ENCODE measurements around the gene NGRN.
"Not testable (repeated sequence)": the region's sequence is repeated elsewhere in the genome, so short reads cannot be mapped to it uniquely, and the experiment has no call there.

The NGRN gene

GRCh38 chr15:90293040-90293810 is 27.8 kb downstream of the NGRN start:
- not testable (repeated sequence) for H3K27ac ChIP-seq (replicated peaks; ENCODE audit: low read length); H4K91ac ChIP-seq (ENCODE audit: low read depth, low read length, poor library complexity); H3K9me3 ChIP-seq (replicated peaks in 1 of 2; ENCODE audit: control insufficient read depth in 2 of 2, insufficient read depth in 1 of 2, low read depth in 1 of 2, low read length in 2 of 2); H3K4me1 ChIP-seq (ENCODE audit: control insufficient read depth in 2 of 2, insufficient read depth in 1 of 2, low read depth in 1 of 2, low read length in 2 of 2); H3K36me3 ChIP-seq (replicated peaks in 1 of 2; ENCODE audit: control insufficient read depth in 2 of 2, insufficient read depth in 2 of 2, low read length in 2 of 2); H2BK15ac ChIP-seq (ENCODE audit: low read length); H2BK12ac ChIP-seq (ENCODE audit: low read length); H3K4me3 ChIP-seq (ENCODE audit: low read length in 2 of 2); H3K27me3 ChIP-seq (ENCODE audit: control insufficient read depth in 3 of 3, insufficient read depth in 3 of 3, low read depth in 1 of 3, low read length in 3 of 3); H3K4me2 ChIP-seq (ENCODE audit: insufficient read depth, low read length, poor library complexity, severe bottlenecking); H3K79me1 ChIP-seq (ENCODE audit: low read depth, low read length); H3K4ac ChIP-seq (ENCODE audit: low read length); H2BK120ac ChIP-seq (ENCODE audit: low read depth, low read length); H2AFZ ChIP-seq (ENCODE audit: low read length); H3K14ac ChIP-seq (ENCODE audit: low read length); H2BK5ac ChIP-seq (ENCODE audit: low read length); H2AK5ac ChIP-seq (ENCODE audit: low read depth, low read length)
- no CpG with 5 or more reads among the region's 13 CpGs for WGBS, 2 donors (ENCODE audit: extremely low coverage in 2 of 2, insufficient read length in 2 of 2, insufficient replicate concordance in 1 of 2)
- Histone ChIP-seq H3K23ac (ENCODE audit: low read depth, low read length, poor library complexity) (peak overlapping the region; percentile 35), H4K8ac (ENCODE audit: low read depth, low read length) (peak overlapping the region; percentile 20), H3K18ac (ENCODE audit: low read length) (peak overlapping the region; percentile 58), H3K9ac (ENCODE audit: low read depth, low read length, poor library complexity) (peak overlapping the region; percentile 37)
- DNase-seq (ENCODE audit: low spot score): peak; percentile 54

GRCh38 chr15:90294159-90294558 is 28.7 kb downstream of the NGRN start:
- H3K4ac ChIP-seq (ENCODE audit: low read length): no peak overlapping the region
- no peak overlapping the region for H2BK5ac ChIP-seq (ENCODE audit: low read length)
- H3K9ac ChIP-seq (ENCODE audit: low read depth, low read length, poor library complexity): no peak overlapping the region
- H2AK5ac ChIP-seq (ENCODE audit: low read depth, low read length): no peak overlapping the region
- H2BK15ac ChIP-seq (ENCODE audit: low read length): no peak overlapping the region
- no peak overlapping the region for H2AFZ ChIP-seq (ENCODE audit: low read length)
- no peak overlapping the region for H3K4me3 ChIP-seq (ENCODE audit: low read length in 2 of 2)
- no peak overlapping the region for H3K4me2 ChIP-seq (ENCODE audit: insufficient read depth, low read length, poor library complexity, severe bottlenecking)
- no peak overlapping the region for H2BK12ac ChIP-seq (ENCODE audit: low read length)
- DNase-seq (ENCODE audit: low spot score): no peak
- H3K18ac ChIP-seq (ENCODE audit: low read length): no peak overlapping the region
- WGBS, 2 donors (ENCODE audit: extremely low coverage in 2 of 2, insufficient read length in 2 of 2, insufficient replicate concordance in 1 of 2): no CpG with 5 or more reads among the region's 6 CpGs
- no peak overlapping the region for H3K27ac ChIP-seq (replicated peaks; ENCODE audit: low read length)
- H3K36me3 ChIP-seq (replicated peaks in 1 of 2; ENCODE audit: control insufficient read depth in 2 of 2, insufficient read depth in 2 of 2, low read length in 2 of 2): no peaks in the 10 kb centered on the region
- peaks cover 1% of the 10 kb centered on the region for H3K79me1 ChIP-seq (ENCODE audit: low read depth, low read length)
- H3K27me3 ChIP-seq (ENCODE audit: control insufficient read depth in 3 of 3, insufficient read depth in 3 of 3, low read depth in 1 of 3, low read length in 3 of 3): no peaks in the 10 kb centered on the region
- H4K8ac ChIP-seq (ENCODE audit: low read depth, low read length): no peak overlapping the region
- H3K4me1 ChIP-seq (ENCODE audit: control insufficient read depth in 2 of 2, insufficient read depth in 1 of 2, low read depth in 1 of 2, low read length in 2 of 2): no peaks in the 10 kb centered on the region
- no peak overlapping the region for H3K23ac ChIP-seq (ENCODE audit: low read depth, low read length, poor library complexity)
- H3K9me3 ChIP-seq (replicated peaks in 1 of 2; ENCODE audit: control insufficient read depth in 2 of 2, insufficient read depth in 1 of 2, low read depth in 1 of 2, low read length in 2 of 2): peaks cover 0 to 5% of the 10 kb centered on the region in 2 donors
- no peak overlapping the region for H3K14ac ChIP-seq (ENCODE audit: low read length)
- no peak overlapping the region for H2BK120ac ChIP-seq (ENCODE audit: low read depth, low read length)
- H4K91ac ChIP-seq (ENCODE audit: low read depth, low read length, poor library complexity): no peak overlapping the region

GRCh38 chr15:90294601-90295269 is 29.3 kb downstream of the NGRN start:
- no peak overlapping the region for H3K9ac ChIP-seq (ENCODE audit: low read depth, low read length, poor library complexity)
- H2BK5ac ChIP-seq (ENCODE audit: low read length): no peak overlapping the region
- H3K27me3 ChIP-seq (ENCODE audit: control insufficient read depth in 3 of 3, insufficient read depth in 3 of 3, low read depth in 1 of 3, low read length in 3 of 3): no peaks in the 10 kb centered on the region
- no peak overlapping the region for H3K4me2 ChIP-seq (ENCODE audit: insufficient read depth, low read length, poor library complexity, severe bottlenecking)
- H3K23ac ChIP-seq (ENCODE audit: low read depth, low read length, poor library complexity): peak overlapping the region; percentile 65
- WGBS, 2 donors (ENCODE audit: extremely low coverage in 2 of 2, insufficient read length in 2 of 2, insufficient replicate concordance in 1 of 2): no CpG with 5 or more reads among the region's 16 CpGs
- peak overlapping the region; percentile 70 for H3K18ac ChIP-seq (ENCODE audit: low read length)
- H2BK15ac ChIP-seq (ENCODE audit: low read length): no peak overlapping the region
- no peak overlapping the region for H2BK12ac ChIP-seq (ENCODE audit: low read length)
- H2BK120ac ChIP-seq (ENCODE audit: low read depth, low read length): no peak overlapping the region
- H2AFZ ChIP-seq (ENCODE audit: low read length): no peak overlapping the region
- H3K36me3 ChIP-seq (replicated peaks in 1 of 2; ENCODE audit: control insufficient read depth in 2 of 2, insufficient read depth in 2 of 2, low read length in 2 of 2): no peaks in the 10 kb centered on the region
- no peak overlapping the region for H4K91ac ChIP-seq (ENCODE audit: low read depth, low read length, poor library complexity)
- no peak overlapping the region for H3K4ac ChIP-seq (ENCODE audit: low read length)
- peaks cover 0 to 5% of the 10 kb centered on the region in 2 donors for H3K9me3 ChIP-seq (replicated peaks in 1 of 2; ENCODE audit: control insufficient read depth in 2 of 2, insufficient read depth in 1 of 2, low read depth in 1 of 2, low read length in 2 of 2)
- no peak overlapping the region for H3K4me3 ChIP-seq (ENCODE audit: low read length in 2 of 2)
- H3K14ac ChIP-seq (ENCODE audit: low read length): no peak overlapping the region
- peak overlapping the region; percentile 43 for H2AK5ac ChIP-seq (ENCODE audit: low read depth, low read length)
- no peak overlapping the region for H3K27ac ChIP-seq (replicated peaks; ENCODE audit: low read length)
- no peak overlapping the region for H4K8ac ChIP-seq (ENCODE audit: low read depth, low read length)
- no peaks in the 10 kb centered on the region for H3K4me1 ChIP-seq (ENCODE audit: control insufficient read depth in 2 of 2, insufficient read depth in 1 of 2, low read depth in 1 of 2, low read length in 2 of 2)
- no peak for DNase-seq (ENCODE audit: low spot score)
- peaks cover 1% of the 10 kb centered on the region for H3K79me1 ChIP-seq (ENCODE audit: low read depth, low read length)

GRCh38 chr15:90295270-90295648 is 29.8 kb downstream of the NGRN start:
- Histone ChIP-seq H2AK5ac (ENCODE audit: low read depth, low read length) (no peak overlapping the region), H2BK120ac (ENCODE audit: low read depth, low read length) (no peak overlapping the region), H3K27ac (replicated peaks; ENCODE audit: low read length) (no peak overlapping the region), H3K4me1 (ENCODE audit: control insufficient read depth in 2 of 2, insufficient read depth in 1 of 2, low read depth in 1 of 2, low read length in 2 of 2) (no peaks in the 10 kb centered on the region), H3K14ac (ENCODE audit: low read length) (no peak overlapping the region), H3K79me1 (ENCODE audit: low read depth, low read length) (peaks cover 1% of the 10 kb centered on the region), H3K36me3 (replicated peaks in 1 of 2; ENCODE audit: control insufficient read depth in 2 of 2, insufficient read depth in 2 of 2, low read length in 2 of 2) (no peaks in the 10 kb centered on the region), H3K27me3 (ENCODE audit: control insufficient read depth in 3 of 3, insufficient read depth in 3 of 3, low read depth in 1 of 3, low read length in 3 of 3) (no peaks in the 10 kb centered on the region), H2BK5ac (ENCODE audit: low read length) (no peak overlapping the region), H2BK12ac (ENCODE audit: low read length) (no peak overlapping the region), H3K4me2 (ENCODE audit: insufficient read depth, low read length, poor library complexity, severe bottlenecking) (no peak overlapping the region), H3K18ac (ENCODE audit: low read length) (peak overlapping the region; percentile 70), H3K4ac (ENCODE audit: low read length) (no peak overlapping the region), H3K9ac (ENCODE audit: low read depth, low read length, poor library complexity) (peak overlapping the region; percentile 70), H3K9me3 (replicated peaks in 1 of 2; ENCODE audit: control insufficient read depth in 2 of 2, insufficient read depth in 1 of 2, low read depth in 1 of 2, low read length in 2 of 2) (peaks cover 0 to 5% of the 10 kb centered on the region in 2 donors), H3K23ac (ENCODE audit: low read depth, low read length, poor library complexity) (no peak overlapping the region), H3K4me3 (ENCODE audit: low read length in 2 of 2) (no peak overlapping the region), H4K91ac (ENCODE audit: low read depth, low read length, poor library complexity) (no peak overlapping the region), H2BK15ac (ENCODE audit: low read length) (no peak overlapping the region), H2AFZ (ENCODE audit: low read length) (peak overlapping the region; percentile 45), H4K8ac (ENCODE audit: low read depth, low read length) (no peak overlapping the region)
- WGBS, 2 donors (ENCODE audit: extremely low coverage in 2 of 2, insufficient read length in 2 of 2, insufficient replicate concordance in 1 of 2): no CpG with 5 or more reads among the region's 10 CpGs
- no peak for DNase-seq (ENCODE audit: low spot score)

Data from neuronal stem cell (in vitro differentiated cells).